ENCODE measurements around the gene GLOD5. TPM values are rescaled to one million over a fixed set of nuclear protein-coding genes. Genes with fewer than 3 reads are reported as not detected.

Gene GLOD5
- total and polyA plus RNA-seq, 9 of the 15 experiments (the other 6 are each of a cell fraction or from before 2014, with no cell fraction given) = 0.27 to 4.4 (median 2.2) TPM

DNA sequence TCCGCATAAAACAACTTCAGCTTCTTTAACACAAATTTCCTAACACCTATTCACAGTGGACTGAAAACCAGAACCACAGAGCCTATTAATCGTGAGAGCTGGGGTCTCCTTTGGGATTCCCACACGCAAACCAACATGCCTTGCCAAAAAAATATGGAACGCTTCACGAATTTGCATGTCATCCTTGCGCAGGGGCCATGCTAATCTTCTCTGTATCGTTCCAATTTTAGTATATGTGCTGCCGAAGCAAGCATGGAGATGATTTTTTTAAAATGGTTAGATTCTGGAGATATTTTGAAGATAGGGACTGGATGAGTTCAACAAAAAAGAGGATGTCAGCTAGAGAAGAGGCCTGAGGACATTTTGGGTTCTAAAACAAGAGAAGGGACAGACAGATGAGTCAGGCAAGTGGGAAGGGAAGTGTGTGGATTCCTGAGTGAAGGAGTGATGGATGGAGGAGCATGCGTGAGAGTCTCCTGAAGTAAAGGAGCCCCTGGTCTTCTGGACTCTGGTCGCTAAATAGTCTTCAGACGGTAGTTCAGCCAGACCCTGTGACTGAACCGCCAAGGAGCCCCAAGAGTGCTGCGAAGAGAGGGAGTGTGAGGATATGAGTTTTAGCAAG lies 15.4 kb downstream of the GLOD5 start:
- DNase-seq (ENCODE audit: extremely low read depth in 1 of 4, low spot score in 3 of 4) (no peak), FAIRE-seq (no peak), ATAC-seq (peak; percentile 40)
- peaks cover 28% of the 10 kb centered on the region for H3K79me2 ChIP-seq (ENCODE audit: control insufficient read depth, insufficient read depth, low read length)
- ChIA-PET POLR2A (interaction anchor here (1.0 to 1.1 kb wide), 2 partner anchors 8 to 24 kb away, joined by 3 read pairs; no protein-coding TSS in a partner anchor), CTCF (ENCODE audit: low intra/inter-chr PET ratio) (no interaction called here)
- peak overlapping the region; percentile 49; the same call in 2 of the 3 replicates for H3K27ac ChIP-seq (ENCODE audit: extremely low read depth, low read depth, low read length)
- H4K20me1 ChIP-seq (replicated peaks; ENCODE audit: control insufficient read depth, insufficient read depth, low read length) = no peaks in the 10 kb centered on the region
- in situ Hi-C loops (cut with MboI) = no loop called here
- no peaks in the 10 kb centered on the region for H3K9me3 ChIP-seq (replicated peaks; ENCODE audit: control insufficient read depth, insufficient read depth, low read depth, low read length)
- peak overlapping the region; percentile 77 for H2AFZ ChIP-seq (ENCODE audit: low read depth, low read length)
- H3K9ac ChIP-seq (ENCODE audit: insufficient read depth in 1 of 2, low read depth in 2 of 2, low read length in 2 of 2) = peak overlapping the region; percentile 29 to 73; a peak in 3 of 4 replicates
- intact Hi-C loops (cut with micrococcal nuclease) = no loop called here
- H3K9me1 ChIP-seq (ENCODE audit: control insufficient read depth, insufficient read depth, low read length) = no peaks in the 10 kb centered on the region
- 19% methylated on average over 11 of the region's 13 CpGs for WGBS (ENCODE audit: insufficient coverage, low coverage, missing lambda C conversion rate)
- BruUV-seq (replicated peaks) = no TSS peak
- no peaks in the 10 kb centered on the region for H3K27me3 ChIP-seq (ENCODE audit: control insufficient read depth in 2 of 2, insufficient read depth in 2 of 2, low read length in 2 of 2)
- peak overlapping the region; percentile 64 for H3K4me2 ChIP-seq (ENCODE audit: insufficient read depth, low read length)
- H3K4me1 ChIP-seq (replicated peaks in 1 of 2; ENCODE audit: control insufficient read depth in 2 of 2, insufficient read depth in 2 of 2, low read length in 2 of 2) = peaks cover 18 to 29% of the 10 kb centered on the region in 2 experiments; a peak in 4 of 5 replicates
- H3K36me3 ChIP-seq (ENCODE audit: control insufficient read depth, insufficient read depth, low read length) = 0 out of 3 replicates have a peak, but pooled peaks cover 2% of the 10 kb centered on the region
- no peak overlapping the region for H3K4me3 ChIP-seq
- peak; percentile 74 to 79 for TF ChIP-seq NRF1 (conservative IDR thresholded peaks at IDR 0.05 in 1 of 2, IDR thresholded peaks at IDR 0.05 in 1 of 2)
- TF ChIP-seq ZBTB17 (CRISPR knock-in tag; IDR thresholded peaks at IDR 0.05) = peak; percentile 85
- TF ChIP-seq, protein P1, sequence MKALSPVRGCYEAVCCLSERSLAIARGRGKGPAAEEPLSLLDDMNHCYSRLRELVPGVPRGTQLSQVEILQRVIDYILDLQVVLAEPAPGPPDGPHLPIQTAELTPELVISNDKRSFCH (CRISPR knock-in tag; IDR thresholded peaks at IDR 0.05) = no peak
- TF ChIP-seq, protein P1 (tag; IDR thresholded peaks at IDR 0.05) = no peak
- peak; percentile 56 for TF ChIP-seq C11orf30 (IDR thresholded peaks at IDR 0.05; ENCODE audit: low read depth)
- TF ChIP-seq, protein P2, sequence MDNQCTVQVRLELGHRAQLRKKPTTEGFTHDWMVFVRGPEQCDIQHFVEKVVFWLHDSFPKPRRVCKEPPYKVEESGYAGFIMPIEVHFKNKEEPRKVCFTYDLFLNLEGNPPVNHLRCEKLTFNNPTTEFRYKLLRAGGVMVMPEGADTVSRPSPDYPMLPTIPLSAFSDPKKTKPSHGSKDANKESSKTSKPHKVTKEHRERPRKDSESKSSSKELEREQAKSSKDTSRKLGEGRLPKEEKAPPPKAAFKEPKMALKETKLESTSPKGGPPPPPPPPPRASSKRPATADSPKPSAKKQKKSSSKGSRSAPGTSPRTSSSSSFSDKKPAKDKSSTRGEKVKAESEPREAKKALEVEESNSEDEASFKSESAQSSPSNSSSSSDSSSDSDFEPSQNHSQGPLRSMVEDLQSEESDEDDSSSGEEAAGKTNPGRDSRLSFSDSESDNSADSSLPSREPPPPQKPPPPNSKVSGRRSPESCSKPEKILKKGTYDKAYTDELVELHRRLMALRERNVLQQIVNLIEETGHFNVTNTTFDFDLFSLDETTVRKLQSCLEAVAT (IDR thresholded peaks at IDR 0.05) = peak in 1 of 2 experiments; percentile 94; a peak in 2 of 4 replicates
- peak; percentile 60 for TF ChIP-seq MAFG (tag; conservative IDR thresholded peaks at IDR 0.05)
- no peak for TF ChIP-seq HDGF (IDR thresholded peaks at IDR 0.05)
- 0 out of 2 replicates have a peak, but pooled peaks have one; percentile 26 for TF ChIP-seq SMARCA4 (IDR thresholded peaks at IDR 0.05)
- TF ChIP-seq PYGO2 (tag; IDR thresholded peaks at IDR 0.05) = no peak
- TF ChIP-seq SPI1 (IDR thresholded peaks at IDR 0.05; ENCODE audit: borderline replicate concordance, low read depth, low read length) = peak; percentile 25; the same call in 1 of the 2 replicates
- 0 out of 2 replicates have a peak, but pooled peaks have one; percentile 27 for TF ChIP-seq EHMT2 (IDR thresholded peaks at IDR 0.05)
- TF ChIP-seq FOSL1 (tag; conservative IDR thresholded peaks at IDR 0.05) = peak; percentile 46; the same call in 1 of the 2 replicates
- peak; percentile 38; the same call in 1 of the 2 replicates for TF ChIP-seq SMARCE1 (IDR thresholded peaks at IDR 0.05)
- no peak for TF ChIP-seq NUFIP1 (IDR thresholded peaks at IDR 0.05; ENCODE audit: partially characterized antibody)
- peak; percentile 61 for TF ChIP-seq MEIS2 (IDR thresholded peaks at IDR 0.05; ENCODE audit: partially characterized antibody)
- peak; percentile 21; the same call in 1 of the 2 replicates for TF ChIP-seq ARID1B (IDR thresholded peaks at IDR 0.05)
- TF ChIP-seq JUND (IDR thresholded peaks at IDR 0.05; ENCODE audit: borderline replicate concordance, low read depth, low read length) = 0 out of 2 replicates have a peak, but pooled peaks have one; percentile 27
- no peak for TF ChIP-seq JUND (tag; IDR thresholded peaks at IDR 0.05; ENCODE audit: borderline replicate concordance, low read depth, low read length)
- TF ChIP-seq ZNF316 (IDR thresholded peaks at IDR 0.05) = peak; percentile 31; the same call in 1 of the 2 replicates
- peak; percentile 25; the same call in 1 of the 2 replicates for TF ChIP-seq L3MBTL2 (IDR thresholded peaks at IDR 0.05)
- TF ChIP-seq, protein P3, sequence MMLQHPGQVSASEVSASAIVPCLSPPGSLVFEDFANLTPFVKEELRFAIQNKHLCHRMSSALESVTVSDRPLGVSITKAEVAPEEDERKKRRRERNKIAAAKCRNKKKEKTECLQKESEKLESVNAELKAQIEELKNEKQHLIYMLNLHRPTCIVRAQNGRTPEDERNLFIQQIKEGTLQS (IDR thresholded peaks at IDR 0.05) = peak; percentile 22; the same call in 1 of the 2 replicates
- TF ChIP-seq, protein P3 (CRISPR knock-in tag; conservative IDR thresholded peaks at IDR 0.05) = no peak
